PC-3 (cell line): ENCODE measurements around the gene CDH13. TPM values are rescaled to one million over a fixed set of nuclear protein-coding genes. Genes with fewer than 3 reads are reported as not detected.

ENCODE experiments used
- ATAC-seq: fragments of 200-7000 bp; cut with Tn5 transposase; 2 replicates; pipeline ENCODE4 v1.9.1; 2020; ENCODE audit warnings: mild to moderate bottlenecking, moderate library complexity
- BruUV-seq: library from RNA; stranded (reverse); fragments of 400-500 nt; replicated peaks from 2 replicates; lab custom pipeline; 2021; lab: Mats Ljungman, UMichigan
- CTCF ChIA-PET: fragments of 300-600 bp; sonication (Branson Sonifier 250); formaldehyde crosslinking; loops from one replicate; lab custom pipeline; 2022; ENCODE audit warnings: antibody characterized with exemption; lab: Charles Lee
- POLR2A ChIA-PET: fragments of 300-600 bp; sonication (Branson Sonifier 250); formaldehyde crosslinking; loops from one replicate; lab custom pipeline; 2022; ENCODE audit warnings: antibody characterized with exemption; ENCODE audit not compliant: unreplicated experiment; lab: Charles Lee
- DNase-seq: peaks from one replicate; pipeline ENCODE4 v3.0.0-alpha.2; 2015
- H2AFZ ChIP-seq: fragments of 300-600 bp; sonication (generic); 2 replicates; pipeline ENCODE4 v1.6.0; 2016; ENCODE audit warnings: antibody characterized with exemption, low read length
- H3F3A ChIP-seq: fragments of 300-600 bp; sonication (generic); one replicate; pipeline ENCODE4 v1.6.0; 2017; ENCODE audit warnings: antibody characterized with exemption, low read length, control low read depth, mild to moderate bottlenecking; ENCODE audit not compliant: unreplicated experiment
- H3K27ac ChIP-seq: fragments of 300-600 bp; sonication (generic); 2 replicates; pipeline ENCODE4 v1.5.1; 2016; ENCODE audit warnings: mild to moderate bottlenecking, low read length
- H3K27me3 ChIP-seq: fragments of 300-600 bp; sonication (generic); 2 replicates; pipeline ENCODE4 v1.6.1; 2016; ENCODE audit warnings: low read length, mixed read lengths
- H3K36me3 ChIP-seq: fragments of 300-600 bp; sonication (generic); 2 replicates; pipeline ENCODE4 v1.6.1; 2016; ENCODE audit warnings: low read depth, mixed run types, low read length, mixed read lengths
- H3K4me1 ChIP-seq: fragments of 300-600 bp; sonication (generic); 2 replicates; pipeline ENCODE4 v1.5.1; 2016; ENCODE audit warnings: low read length; ENCODE audit not compliant: insufficient read depth
- H3K4me2 ChIP-seq: fragments of 300-600 bp; sonication (generic); 2 replicates; pipeline ENCODE4 v1.6.0; 2016; ENCODE audit warnings: low read length
- H3K4me3 ChIP-seq: fragments of 300-600 bp; sonication (generic); 2 replicates; pipeline ENCODE4 v1.5.1; 2016; ENCODE audit warnings: mild to moderate bottlenecking, low read length, mixed read lengths
- H3K79me2 ChIP-seq: fragments of 300-600 bp; sonication (generic); 2 replicates; pipeline ENCODE4 v1.6.1; 2017; ENCODE audit warnings: low read length, mixed read lengths
- H3K9ac ChIP-seq: fragments of 300-600 bp; sonication (generic); 2 replicates; pipeline ENCODE4 v1.6.0; 2016; ENCODE audit warnings: mild to moderate bottlenecking, low read length
- H3K9me2 ChIP-seq: fragments of 300-600 bp; sonication (generic); replicated peaks from 2 replicates; pipeline ENCODE4 v1.6.1; 2016; ENCODE audit warnings: mixed run types, low read length, mixed read lengths
- H3K9me3 ChIP-seq: fragments of 300-600 bp; sonication (generic); 2 replicates; pipeline ENCODE4 v1.6.1; 2016; ENCODE audit warnings: low read length, mixed read lengths
- H4K20me1 ChIP-seq: fragments of 300-600 bp; sonication (generic); 2 replicates; pipeline ENCODE4 v1.6.1; 2016; ENCODE audit warnings: low read length, mixed read lengths
- EZH2 ChIP-seq: fragments of 300-600 bp; sonication (generic); IDR thresholded peaks from one replicate; pipeline ENCODE4 v1.6.1; 2017; ENCODE audit warnings: antibody characterized with exemption, mild to moderate bottlenecking, low read length; ENCODE audit not compliant: unreplicated experiment
- EZH2phosphoT487 ChIP-seq: fragments of 300-600 bp; sonication (generic); IDR thresholded peaks from 2 replicates; pipeline ENCODE4 v1.6.1; 2018; ENCODE audit warnings: mild to moderate bottlenecking, antibody characterized with exemption, low read length, borderline replicate concordance
- intact Hi-C: fragments of 100-400 bp; cut with micrococcal nuclease; formaldehyde crosslinking; loops from 2 replicates; pipeline ENCODE4 v1.9.0; 2023
- total RNA-seq: library from RNA; depleted of rRNA; stranded (reverse); fragments of >200 nt; gene quantifications from 2 replicates; pipeline ENCODE4 v1.2.3, GENCODE V29; 2014
- TF ChIP-seq, protein P1 (sequence below): fragments of 300-600 bp; sonication (generic); conservative IDR thresholded peaks from 2 replicates; pipeline ENCODE4 v1.5.1; 2017; ENCODE audit warnings: antibody characterized with exemption, low read depth, mild to moderate bottlenecking, low read length

CDH13 gene
- total RNA-seq, 1 experiment from 2014 or later, result 0.36 TPM

DNA sequence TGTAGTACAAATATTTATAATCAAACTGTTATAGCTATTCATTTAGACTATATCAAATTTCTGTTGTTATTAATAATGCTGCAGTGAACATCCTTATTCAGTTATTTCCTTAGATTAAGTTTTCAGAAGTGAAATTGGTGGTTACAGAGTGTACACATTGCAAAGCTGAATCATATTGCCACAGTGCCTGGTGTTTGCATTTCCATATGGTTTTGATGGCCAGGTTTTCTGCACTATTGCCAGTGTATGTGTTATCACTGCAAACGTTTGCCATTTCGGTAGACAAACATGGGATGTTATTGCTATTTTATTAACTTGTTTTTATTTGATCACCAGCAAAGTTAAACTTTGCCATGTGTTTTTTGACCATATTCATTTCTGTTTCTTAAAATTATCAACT lies 259.4 kb downstream of the CDH13 start:
- Histone ChIP-seq H3K36me3 (no peaks in the 10 kb centered on the region), H4K20me1 (no peaks in the 10 kb centered on the region), H3F3A (no peaks in the 10 kb centered on the region), H3K4me1 (no peaks in the 10 kb centered on the region), H3K27me3 (no peaks in the 10 kb centered on the region), H3K9ac (no peak overlapping the region), H3K79me2 (no peaks in the 10 kb centered on the region), H3K9me3 (no peaks in the 10 kb centered on the region), H3K27ac (no peak overlapping the region), H3K4me2 (no peak overlapping the region), H2AFZ (no peak overlapping the region), H3K4me3 (no peak overlapping the region), H3K9me2 (no peaks in the 10 kb centered on the region)
- DNase-seq (no peak), ATAC-seq (no peak)
- ChIA-PET CTCF (no interaction called here), POLR2A (no interaction called here)
- BruUV-seq, result no TSS peak
- intact Hi-C loops, result no loop called here
- TF ChIP-seq EZH2 (no peak), EZH2phosphoT487 (no peak)
- TF ChIP-seq, protein P1, sequence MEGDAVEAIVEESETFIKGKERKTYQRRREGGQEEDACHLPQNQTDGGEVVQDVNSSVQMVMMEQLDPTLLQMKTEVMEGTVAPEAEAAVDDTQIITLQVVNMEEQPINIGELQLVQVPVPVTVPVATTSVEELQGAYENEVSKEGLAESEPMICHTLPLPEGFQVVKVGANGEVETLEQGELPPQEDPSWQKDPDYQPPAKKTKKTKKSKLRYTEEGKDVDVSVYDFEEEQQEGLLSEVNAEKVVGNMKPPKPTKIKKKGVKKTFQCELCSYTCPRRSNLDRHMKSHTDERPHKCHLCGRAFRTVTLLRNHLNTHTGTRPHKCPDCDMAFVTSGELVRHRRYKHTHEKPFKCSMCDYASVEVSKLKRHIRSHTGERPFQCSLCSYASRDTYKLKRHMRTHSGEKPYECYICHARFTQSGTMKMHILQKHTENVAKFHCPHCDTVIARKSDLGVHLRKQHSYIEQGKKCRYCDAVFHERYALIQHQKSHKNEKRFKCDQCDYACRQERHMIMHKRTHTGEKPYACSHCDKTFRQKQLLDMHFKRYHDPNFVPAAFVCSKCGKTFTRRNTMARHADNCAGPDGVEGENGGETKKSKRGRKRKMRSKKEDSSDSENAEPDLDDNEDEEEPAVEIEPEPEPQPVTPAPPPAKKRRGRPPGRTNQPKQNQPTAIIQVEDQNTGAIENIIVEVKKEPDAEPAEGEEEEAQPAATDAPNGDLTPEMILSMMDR, result no peak

DNA sequence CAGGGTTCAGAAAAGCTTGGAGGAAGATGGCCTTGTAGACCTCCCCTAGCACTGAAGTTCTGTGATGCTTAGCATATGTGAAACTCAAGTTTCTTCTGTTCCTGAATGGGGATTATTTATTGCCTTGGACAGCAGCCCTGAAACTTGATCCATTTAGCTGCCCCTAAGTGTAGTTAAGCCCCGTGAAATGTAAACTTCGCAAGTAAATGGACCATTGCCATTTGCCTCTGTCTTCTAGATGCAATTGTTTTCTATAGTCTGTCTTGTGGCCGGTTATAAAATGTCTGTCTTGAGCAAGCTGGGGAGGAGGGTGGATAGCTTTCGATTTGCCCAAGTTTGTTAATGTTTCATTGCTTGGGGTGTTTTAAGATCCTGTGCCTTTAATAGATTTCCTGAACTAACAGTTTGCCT lies 261.8 kb downstream of the CDH13 start:
- no TSS peak for BruUV-seq
- no peaks in the 10 kb centered on the region for H4K20me1 ChIP-seq
- H3K4me1 ChIP-seq, result no peaks in the 10 kb centered on the region
- H3K79me2 ChIP-seq, result no peaks in the 10 kb centered on the region
- ATAC-seq (no peak), DNase-seq (no peak)
- intact Hi-C loops, result no loop called here
- H2AFZ ChIP-seq, result no peak overlapping the region
- H3K9me2 ChIP-seq, result no peaks in the 10 kb centered on the region
- H3K4me2 ChIP-seq, result no peak overlapping the region
- CTCF ChIA-PET, result no interaction called here
- H3K36me3 ChIP-seq, result no peaks in the 10 kb centered on the region
- no peaks in the 10 kb centered on the region for H3K27me3 ChIP-seq
- no peak overlapping the region for H3K27ac ChIP-seq
- no peak overlapping the region for H3K9ac ChIP-seq
- TF ChIP-seq EZH2 (no peak), EZH2phosphoT487 (no peak)
- POLR2A ChIA-PET, result no interaction called here
- no peaks in the 10 kb centered on the region for H3F3A ChIP-seq
- H3K9me3 ChIP-seq, result no peaks in the 10 kb centered on the region
- no peak overlapping the region for H3K4me3 ChIP-seq

DNA sequence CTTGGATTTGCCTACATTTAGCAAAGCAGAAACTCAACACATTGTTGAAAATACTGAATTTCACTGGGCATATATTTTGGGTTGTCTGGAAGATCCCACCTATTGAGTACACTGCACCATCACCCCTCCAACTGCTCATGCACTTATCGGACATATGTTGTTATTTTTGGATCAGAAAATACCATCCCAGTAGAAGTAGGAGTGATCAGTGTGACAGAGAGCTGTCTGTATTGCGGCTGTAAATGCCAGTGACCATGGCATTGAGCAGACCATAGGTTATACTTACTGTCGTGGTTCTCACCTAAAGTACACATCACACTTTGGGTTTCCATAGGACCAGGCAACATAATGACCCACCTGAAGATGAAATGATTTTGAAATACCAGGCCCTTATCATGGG lies 264.7 kb downstream of the CDH13 start:
- no peaks in the 10 kb centered on the region for H3K4me1 ChIP-seq
- CTCF ChIA-PET, result no interaction called here
- intact Hi-C loops, result no loop called here
- POLR2A ChIA-PET, result no interaction called here
- no peak for ATAC-seq
- H3K9me3 ChIP-seq, result no peaks in the 10 kb centered on the region
- H3K79me2 ChIP-seq, result no peaks in the 10 kb centered on the region
- H3K9ac ChIP-seq, result no peak overlapping the region
- no peak overlapping the region for H3K4me2 ChIP-seq
- no peak overlapping the region for H3K27ac ChIP-seq
- TF ChIP-seq, protein P1, result no peak
- TF ChIP-seq EZH2 (no peak), EZH2phosphoT487 (no peak)
- no TSS peak for BruUV-seq
- H3K4me3 ChIP-seq, result no peak overlapping the region
- no peaks in the 10 kb centered on the region for H3K9me2 ChIP-seq
- H4K20me1 ChIP-seq, result no peaks in the 10 kb centered on the region
- no peak for DNase-seq
- no peaks in the 10 kb centered on the region for H3K27me3 ChIP-seq
- no peaks in the 10 kb centered on the region for H3K36me3 ChIP-seq
- no peak overlapping the region for H2AFZ ChIP-seq
- H3F3A ChIP-seq, result no peaks in the 10 kb centered on the region
